HEK293T (cell line): ENCODE measurements around the gene SNRNP200.
"Not testable (repeated sequence)": the region's sequence is repeated elsewhere in the genome, so short reads cannot be mapped to it uniquely, and the experiment has no call there.

Experiments used
- FOXK2 ChIP-seq: fragments of 450-650 bp; IDR thresholded peaks from 2 replicates; pipeline ENCODE4 v1.6.1; 2016; ENCODE audit warnings: mild to moderate bottlenecking
- HDGF ChIP-seq: fragments of 450-650 bp; IDR thresholded peaks from 2 replicates; pipeline ENCODE4 v1.6.1; 2017; ENCODE audit warnings: antibody characterized with exemption, borderline replicate concordance
- SP1 ChIP-seq: fragments of 450-650 bp; IDR thresholded peaks from 2 replicates; pipeline ENCODE4 v1.6.1; 2017
- ZNF384 ChIP-seq: fragments of 450-650 bp; IDR thresholded peaks from 2 replicates; pipeline ENCODE4 v1.6.1; 2016

- not testable (repeated sequence) for TF ChIP-seq ZNF384, FOXK2, SP1, HDGF
These were observed 47.6 kb downstream of the SNRNP200 start for GRCh38 chr2:96257744-96258143.
